GM21576 (cell line): ENCODE data around the gene THAP10.
"Not testable (repeated sequence)": the region's sequence is repeated elsewhere in the genome, so short reads cannot be mapped to it uniquely, and the experiment has no call there.

Experiments used
- ATAC-seq: cut with Tn5 transposase; IDR thresholded peaks from one replicate; pipeline ENCODE4 v1.9.1; 2021; ENCODE audit warnings: mild to moderate bottlenecking, moderate library complexity; ENCODE audit not compliant: unreplicated experiment

Gene THAP10

DNA sequence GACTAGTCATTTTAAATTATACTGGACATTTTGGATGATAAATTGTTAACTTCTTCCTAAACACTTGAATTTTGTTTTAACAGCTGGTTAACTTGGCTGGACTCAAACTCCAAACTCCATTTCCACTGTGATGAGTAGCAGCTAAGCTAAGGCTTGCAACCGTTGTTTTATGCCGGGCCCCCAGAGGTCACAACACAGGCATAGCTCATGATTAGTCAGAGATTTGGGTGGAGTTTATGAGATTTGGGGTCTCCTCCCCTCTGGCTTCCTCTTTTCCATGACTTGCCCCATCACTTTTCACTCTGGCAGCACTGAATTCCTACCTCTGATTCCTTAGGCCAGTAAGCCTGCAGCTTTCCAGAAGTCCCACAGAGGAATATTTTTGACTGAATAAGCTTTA is 12.8 kb downstream of the THAP10 start:
- ATAC-seq: no peak

DNA sequence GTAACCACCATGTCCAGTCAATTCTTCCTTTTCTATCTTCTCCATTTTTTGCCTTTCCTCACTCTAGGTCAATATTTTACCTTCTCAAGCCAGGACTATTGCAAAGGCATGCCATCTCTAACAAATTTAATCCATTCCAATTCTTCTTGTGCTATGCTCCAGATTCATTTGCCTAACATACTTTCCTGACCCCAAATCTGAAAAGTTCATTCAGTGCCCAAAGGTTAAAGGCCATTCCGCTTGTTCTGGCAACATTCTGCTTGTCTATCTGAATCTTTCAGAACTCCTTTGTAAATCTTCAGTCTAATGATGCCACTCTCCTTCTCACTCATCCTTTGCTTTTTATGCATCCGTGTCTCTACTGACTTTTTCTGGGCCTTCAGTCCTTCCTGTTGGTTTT is 15.6 kb downstream of the THAP10 start:
- ATAC-seq: no peak

DNA sequence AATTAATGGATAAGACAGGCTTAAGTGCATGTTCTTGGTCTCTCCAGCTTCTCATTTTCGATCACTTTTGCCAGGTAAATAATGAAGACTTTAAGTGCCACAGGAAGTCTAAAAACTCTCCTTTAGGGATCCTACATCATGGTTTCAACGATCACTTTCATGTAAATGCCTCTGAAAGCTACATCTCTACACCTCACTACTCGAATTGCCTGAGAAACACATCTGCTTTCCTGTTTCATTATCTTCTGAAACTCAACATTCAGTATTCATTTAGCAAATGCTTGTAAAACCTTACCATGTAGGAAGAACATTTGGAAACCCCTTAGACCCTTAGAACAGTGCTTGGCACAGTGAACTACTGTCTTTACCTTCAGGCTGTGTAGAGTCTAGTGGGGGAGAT is 16.2 kb downstream of the THAP10 start:
- no peak for ATAC-seq

DNA sequence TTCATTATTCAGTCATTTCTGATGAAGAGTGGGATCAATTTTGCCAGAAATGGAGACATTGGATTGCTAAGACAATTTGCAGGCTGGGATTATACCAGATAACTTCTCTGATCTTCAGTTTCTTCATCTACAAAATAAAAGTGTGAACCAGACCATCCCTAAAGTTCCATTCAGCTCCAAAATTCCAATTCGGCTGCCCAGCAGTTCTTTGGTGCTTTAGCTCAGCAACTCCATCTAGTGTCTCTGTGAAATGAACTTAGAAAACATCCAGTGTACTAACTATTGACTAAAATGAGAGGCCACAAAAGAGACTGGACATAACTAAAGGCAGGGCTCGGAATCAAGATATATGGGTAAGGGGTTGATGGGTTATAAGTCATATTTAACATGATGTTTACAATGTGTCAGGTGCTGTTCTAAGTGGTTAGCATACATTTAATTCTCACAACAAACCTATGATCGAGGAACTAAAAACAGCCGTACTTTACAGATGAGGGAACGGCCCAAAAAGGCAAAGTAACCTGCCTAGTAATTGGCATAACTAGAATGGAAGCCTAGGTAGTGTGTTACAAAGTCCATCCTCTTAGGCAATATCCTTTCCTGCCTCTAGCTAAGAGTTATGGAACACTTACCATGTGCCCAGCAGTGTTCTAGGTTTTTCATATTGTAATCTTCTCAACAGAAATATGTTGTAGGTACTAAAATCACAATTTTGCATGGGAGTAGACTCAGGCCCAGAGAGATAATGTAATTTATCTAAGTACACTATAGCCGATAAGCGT is 17.0 kb downstream of the THAP10 start:
- no peak for ATAC-seq

DNA sequence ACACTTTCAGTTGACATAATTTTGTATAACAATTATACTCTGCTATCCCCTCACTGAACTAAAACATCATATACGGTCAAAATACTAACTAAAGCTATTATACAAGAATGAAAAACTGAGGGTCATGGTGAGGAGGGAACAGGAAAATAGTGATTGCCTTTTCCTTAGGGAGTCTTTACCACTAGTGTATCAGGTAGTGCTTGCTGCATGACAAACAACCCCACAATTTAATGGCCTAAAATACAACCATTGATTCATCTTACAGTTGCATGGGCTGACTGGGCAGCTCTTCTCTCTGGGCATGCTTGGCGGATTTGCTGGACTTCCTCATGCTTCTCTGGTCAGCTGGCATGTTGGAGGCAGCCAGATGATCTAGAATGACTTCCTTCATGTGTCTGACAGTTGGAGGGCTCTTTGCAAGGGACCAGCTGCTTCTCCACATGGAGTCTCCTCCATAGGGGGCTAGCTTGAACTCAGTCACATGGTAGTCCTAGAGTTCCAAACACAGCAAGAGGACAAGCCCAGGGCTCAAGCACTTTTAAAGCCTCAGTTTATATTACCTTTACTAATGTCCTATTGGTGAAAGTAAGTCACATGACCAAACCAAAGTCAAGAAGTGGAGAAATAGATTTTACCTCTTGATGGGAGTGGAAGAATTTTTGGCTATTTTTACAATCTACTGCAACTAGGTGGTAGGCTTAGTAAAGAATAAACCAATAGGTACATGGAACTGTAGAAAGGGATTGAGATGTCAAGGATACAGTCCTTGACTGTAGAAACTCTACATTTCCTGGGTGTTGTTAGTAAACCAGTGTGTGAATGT is 18.8 kb downstream of the THAP10 start:
- ATAC-seq: no peak

DNA sequence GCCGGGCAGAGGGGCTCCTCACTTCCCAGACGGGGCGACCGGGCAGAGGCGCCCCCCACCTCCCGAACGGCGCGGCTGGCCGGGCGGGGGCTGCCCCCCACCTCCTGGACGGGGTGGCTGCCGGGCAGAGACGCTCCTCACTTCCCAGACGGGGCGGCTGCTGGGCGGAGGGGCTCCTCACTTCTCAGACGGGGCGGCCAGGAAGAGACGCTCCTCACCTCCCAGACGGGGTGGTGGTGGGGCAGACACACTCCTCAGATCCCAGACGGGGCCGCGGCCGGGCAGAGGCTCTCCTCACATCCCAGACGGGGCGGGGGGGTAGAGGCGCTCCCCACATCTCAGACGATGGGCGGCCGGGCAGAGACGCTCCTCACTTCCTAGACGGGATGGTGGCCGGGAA is 20.7 kb downstream of the THAP10 start:
- not testable (repeated sequence) for ATAC-seq

DNA sequence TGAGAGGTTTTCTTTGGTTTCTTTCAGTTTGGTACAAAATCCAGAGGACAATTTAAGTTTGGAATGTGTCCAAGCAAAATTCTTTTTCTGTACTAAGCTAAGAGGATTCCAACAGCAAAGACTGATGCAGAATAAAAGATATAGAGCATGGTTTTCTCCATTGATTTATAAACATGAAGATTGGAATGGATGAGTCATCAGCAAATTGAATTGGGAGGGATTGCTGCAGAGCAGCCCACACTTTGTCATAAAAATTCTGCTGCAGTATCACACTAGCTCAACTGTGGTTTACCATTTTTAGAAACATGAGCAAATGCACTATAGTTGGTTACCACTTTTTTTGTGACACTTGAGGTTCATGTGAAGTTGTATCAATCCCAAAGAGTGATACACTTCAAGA is 22.2 kb downstream of the THAP10 start:
- ATAC-seq: no peak

DNA sequence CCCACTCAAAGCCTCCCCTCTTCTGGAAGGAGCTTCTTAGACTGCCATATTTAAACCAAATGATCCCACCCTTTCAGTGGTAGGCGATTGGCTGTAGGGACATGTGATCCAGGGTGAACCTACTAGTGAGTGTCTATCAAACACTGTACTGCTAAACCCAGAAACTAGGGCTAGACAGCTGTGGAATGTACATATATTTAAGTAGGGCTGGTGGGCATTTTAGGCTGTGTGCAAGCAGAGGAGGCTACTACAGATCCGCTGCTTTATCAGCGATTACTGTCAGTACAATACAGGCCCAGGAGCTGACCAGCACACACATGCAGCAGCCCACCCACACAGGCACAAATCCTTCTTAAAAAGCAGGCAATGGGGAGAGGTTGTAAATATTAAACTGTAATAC is 22.9 kb downstream of the THAP10 start:
- ATAC-seq: no peak

DNA sequence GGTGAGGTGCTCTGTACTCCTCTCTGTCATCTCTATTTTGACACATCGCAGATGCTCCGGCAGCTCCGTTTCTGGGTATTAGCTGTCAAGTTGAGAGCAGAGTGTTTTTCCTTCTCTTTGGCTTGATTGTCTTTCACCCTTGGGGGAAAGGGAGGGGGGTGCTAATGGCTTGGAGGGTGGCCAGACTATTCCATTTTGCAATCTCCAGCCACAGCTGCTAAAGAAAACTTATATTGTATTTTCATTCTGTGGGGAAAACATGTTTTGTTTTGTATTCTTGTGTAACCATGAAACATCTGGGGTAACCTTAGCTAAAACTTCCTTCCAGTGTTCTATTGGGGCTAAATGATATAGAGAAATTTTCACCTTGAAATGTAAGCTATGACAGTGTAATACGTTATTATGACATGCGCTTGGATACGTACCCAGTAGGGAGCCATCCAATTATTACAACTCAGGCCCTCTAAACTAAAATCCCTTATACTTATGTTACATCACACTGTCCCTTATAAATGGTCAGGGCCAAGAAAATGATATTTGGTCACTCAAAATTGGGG is 24.2 kb downstream of the THAP10 start:
- ATAC-seq: no peak

DNA sequence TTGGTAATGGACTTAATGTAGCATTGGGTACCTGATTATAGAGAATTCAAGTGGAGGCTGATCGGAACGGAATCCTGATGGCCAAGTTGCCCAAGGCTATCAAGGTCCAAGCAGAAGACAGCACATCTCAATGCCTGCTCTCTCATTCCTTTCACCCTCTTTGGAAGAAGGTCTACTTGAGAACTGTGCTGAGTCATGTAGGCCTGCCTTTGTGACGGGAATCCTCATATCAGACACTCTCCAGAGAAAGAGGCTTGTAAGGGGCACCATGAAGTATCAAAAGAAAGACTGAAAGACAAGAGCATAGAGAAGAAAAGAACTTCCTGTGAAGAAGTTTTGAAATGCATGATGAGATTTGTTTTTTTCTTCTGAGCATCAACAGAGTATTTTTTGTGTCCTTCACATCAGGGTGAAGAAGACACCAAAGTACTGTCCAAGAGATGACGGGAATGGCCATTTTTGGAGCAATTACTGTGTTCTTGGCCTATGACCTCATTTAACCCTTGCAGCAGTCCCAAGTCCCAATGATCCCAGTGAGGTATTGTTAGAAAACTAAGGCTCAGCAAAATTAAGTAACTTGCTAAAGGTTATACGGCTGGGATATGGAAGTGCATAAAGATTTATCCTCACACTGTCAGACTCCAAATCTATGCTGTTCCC is 25.1 kb downstream of the THAP10 start:
- no peak for ATAC-seq

DNA sequence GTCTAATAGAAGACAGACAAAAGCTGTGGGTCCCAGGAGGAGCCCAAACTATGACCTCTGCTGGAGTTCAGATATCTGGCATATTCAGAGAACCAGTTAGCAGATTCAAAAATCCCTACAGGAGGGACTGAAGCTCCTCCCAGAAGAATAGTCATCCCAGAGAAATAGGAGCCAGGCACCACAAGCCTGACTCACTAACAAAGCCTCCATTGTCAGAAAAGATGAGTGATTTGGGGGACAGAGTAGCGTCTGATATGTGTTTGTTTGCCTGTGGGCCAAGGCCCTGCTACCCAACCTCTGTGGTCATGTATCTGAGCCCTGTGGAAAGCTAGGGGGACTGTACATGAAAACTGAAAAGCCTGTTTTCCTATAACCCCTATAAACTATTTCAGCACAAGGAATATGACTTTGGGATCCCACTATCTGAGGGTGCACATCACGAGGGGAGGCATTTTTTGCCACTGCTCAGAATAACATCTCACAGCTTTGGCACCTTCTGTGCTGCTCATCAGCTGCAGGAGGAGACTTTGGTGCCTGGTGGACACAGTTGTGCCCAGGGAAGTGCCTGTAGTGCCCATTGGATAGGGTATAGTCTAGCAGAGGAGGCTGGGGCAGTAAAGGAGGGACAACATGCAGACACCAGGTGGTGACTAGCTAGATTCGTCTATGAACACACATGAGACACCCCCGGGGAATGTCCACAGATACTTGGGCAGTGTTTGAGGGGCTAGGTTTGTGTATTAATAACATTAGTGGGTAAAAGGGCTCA is 28.6 kb downstream of the THAP10 start:
- no peak for ATAC-seq

DNA sequence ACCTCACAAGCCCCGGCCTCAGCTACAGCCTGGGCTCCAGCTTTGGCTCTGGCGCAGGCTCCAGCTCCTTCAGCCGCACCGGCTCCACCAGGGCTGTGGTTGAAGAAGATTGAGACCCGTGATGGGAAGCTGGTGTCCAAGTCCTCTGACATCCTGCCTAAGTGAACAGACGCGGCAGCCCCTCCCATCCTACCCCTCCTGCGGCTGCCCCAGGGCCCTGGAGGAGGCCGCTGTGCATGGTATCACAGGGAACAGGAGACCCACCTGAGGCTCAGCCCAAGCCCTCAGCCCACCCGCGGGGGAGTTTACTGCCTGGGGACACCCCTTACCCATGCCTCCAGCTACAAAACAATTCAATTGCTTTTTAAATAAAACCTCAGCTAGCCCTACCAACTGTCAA is 32.2 kb downstream of the THAP10 start:
- ATAC-seq: no peak

DNA sequence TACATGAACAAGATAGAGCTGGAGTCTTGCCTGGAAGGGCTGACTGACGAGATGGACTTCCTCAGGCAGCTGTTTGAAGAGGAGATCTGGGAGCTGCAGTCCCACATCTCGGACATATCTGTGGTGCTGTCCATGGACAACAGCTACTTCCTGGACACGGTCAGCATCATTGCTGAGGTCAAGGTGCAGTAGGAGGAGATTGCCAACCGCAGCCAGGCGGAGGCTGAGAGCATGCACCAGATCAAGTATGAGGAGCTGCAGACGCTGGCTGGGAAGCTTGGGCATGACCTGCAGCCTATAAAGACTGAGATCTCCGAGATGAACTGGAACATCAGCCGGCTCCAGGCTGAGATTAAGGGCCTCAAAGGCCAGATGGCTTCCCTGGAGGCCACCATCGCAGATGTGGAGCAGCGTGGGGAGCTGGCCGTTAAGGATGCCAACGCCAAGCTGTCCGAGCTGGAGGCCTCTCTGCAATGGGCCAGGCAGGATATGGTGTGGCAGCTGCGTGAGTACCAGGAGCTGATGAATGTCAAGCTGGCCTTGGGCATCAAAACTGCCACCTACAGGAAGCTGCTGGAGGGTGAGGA is 32.8 kb downstream of the THAP10 start:
- ATAC-seq: no peak

DNA sequence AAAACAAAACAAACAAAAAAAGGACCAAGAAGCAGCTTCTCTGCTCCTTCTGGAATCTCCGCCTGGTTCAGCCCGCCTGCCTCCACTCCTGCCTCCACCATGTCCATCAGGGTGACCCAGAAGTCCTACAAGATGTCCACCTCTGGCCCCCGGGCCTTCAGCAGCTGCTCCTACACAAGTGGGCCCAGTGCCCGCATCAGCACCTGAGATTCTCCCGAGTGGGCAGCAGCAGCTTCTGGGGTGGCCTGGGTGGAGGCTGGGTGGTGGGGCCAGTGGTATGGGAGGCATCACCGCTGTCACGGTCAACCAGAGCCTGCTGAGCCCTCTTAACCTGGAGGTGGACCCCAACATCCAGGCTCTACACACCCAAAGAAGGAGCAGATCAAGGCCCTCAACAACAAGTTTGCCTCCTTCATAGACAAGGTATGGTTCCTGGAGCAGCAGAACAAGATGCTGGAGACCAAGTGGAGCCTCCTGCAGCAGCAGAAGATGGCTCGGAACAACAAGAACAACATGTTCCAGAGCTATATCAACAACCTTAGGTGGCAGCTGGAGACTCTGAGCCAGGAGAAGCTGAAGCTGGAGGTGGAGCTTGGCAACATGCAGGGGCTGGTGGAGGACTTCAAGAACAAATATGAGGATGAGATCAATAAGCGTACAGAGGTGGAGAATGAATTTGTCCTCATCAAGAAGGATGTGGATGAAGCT is 33.5 kb downstream of the THAP10 start:
- not testable (repeated sequence) for ATAC-seq

DNA sequence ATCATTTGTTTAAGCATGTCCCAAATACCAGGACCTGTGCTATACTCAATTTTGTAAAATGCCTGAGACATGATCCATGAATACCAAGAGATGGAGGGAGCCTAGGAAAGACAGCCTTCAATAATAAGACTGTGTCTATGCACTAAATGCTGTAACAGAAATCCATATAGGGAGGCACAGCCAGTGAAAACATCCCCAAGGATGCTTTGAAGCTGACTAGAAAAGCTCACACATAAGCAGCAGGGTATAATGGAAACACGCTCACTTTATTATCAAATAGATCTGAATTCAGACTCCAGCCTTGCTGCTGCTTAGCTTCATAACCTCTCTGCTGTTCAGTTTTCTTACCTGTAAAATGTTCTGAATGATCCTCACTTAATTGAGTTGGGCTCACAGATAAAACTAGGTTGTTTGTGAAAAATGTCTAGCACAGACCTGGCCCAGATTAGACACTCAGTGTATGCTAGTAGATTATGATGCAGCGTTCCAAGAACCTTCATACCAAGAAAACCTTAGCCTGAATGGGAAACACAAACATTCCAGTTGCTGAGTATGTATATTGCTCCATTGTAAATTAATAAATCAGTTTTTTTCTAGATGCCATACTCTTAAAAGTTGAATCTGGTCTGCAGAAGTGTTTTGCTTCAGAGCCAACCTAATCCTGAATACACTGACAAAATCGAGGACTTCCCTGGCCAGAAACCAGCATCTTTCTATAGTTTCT is 34.5 kb downstream of the THAP10 start:
- ATAC-seq: no peak

DNA sequence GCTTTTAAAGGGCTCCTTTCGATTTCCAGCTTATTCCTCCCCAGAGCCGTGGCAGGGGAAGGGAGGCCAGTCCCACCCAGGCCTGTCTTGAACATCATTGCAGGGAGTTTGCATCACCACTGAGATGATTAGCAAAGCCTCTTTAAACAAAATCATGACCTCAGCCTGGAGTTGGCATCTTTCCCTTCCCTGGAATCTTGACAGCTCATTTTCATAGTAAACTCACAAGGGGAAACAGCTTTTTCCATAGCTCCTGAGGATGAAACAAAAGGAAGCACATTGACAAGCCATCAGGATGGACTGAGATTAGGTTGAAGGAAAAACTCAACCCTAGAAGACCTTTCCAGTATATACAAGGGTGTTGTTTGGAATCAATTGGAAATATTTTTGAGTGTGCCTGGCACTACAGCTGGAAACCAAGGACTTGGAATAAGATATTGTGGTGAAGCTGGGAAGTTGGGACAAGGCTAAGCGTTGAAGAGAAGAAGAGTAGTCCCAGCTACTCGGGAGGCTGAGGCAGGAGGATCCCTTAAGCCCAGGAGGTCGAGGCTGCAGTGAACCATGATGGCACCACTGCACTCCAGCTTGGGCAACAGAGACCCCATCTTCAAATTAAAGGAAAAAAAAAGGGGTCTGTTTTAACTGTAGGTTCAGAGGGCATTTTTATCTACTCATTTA is 35.2 kb downstream of the THAP10 start:
- ATAC-seq: no peak

DNA sequence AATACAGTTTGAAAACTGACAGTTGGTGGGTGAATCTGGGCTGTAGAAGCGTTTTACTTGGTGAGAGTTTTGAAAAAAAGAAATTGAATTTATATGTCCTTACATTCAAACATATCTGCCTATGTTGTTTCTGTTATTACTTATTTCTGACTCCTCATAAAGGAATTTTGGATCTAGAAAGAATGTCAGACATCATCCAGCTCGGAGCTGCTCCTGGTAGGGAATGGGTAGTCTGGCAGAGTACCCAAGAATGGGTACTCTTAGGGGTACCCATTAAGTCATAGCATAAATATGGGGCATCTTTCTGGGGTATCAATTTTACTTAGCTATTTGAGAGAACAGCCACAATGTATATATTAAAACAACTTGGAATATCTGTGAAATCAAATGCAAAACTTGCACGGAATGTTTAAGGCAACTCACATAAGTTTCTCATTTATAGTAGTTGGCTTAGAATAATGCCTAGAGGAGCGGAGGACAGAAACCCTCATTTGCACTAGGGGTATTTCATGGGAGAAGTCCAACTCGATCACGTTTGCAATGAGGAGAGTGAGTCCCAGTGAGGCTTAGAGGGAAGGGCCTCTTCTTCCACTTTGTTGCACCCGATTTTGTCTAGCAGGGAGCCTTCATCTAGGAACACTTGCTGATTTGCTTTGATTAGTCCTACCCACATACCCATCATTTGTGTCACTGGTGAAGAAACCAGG is 35.9 kb downstream of the THAP10 start:
- no peak for ATAC-seq

DNA sequence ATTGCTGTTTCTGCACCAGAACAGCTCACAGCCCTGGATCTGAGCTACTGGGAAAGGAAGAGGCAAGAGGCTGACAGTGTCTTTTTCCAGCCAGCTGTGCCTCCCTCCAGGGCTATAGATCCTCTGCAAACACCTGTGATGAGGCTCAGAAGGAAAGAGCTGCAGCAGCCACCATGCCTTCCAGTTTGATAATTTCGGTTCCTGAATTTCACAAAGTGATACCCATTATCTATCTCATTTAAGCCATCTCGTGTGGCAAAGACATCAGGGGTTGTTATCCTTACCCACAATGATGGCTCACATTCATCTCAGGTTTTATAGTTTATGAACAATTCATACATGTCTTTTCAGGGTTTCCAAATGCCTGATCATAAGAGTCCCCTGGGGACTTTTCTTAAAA is 36.5 kb downstream of the THAP10 start:
- no peak for ATAC-seq
